GM18519 (cell line): Measurements from ENCODE around the gene TSFM.
"Not testable (repeated sequence)": the region's sequence is repeated elsewhere in the genome, so short reads cannot be mapped to it uniquely, and the experiment has no call there.

Experiments used
- ATAC-seq: cut with Tn5 transposase; IDR thresholded peaks from one replicate; pipeline ENCODE4 v1.9.1; 2021; ENCODE audit warnings: mild to moderate bottlenecking, moderate library complexity; ENCODE audit not compliant: unreplicated experiment, low FRiP score

Gene TSFM

GRCh38 chr12:57813111-57813970 lies 30.8 kb downstream of the TSFM start:
- no peak for ATAC-seq

- ATAC-seq = no peak
These were observed 31.6 kb downstream of the TSFM start for GRCh38 chr12:57813971-57814772.

- no peak for ATAC-seq
These were observed 32.8 kb downstream of the TSFM start for GRCh38 chr12:57815177-57816000.

- no peak for ATAC-seq
These were observed 33.6 kb downstream of the TSFM start for GRCh38 chr12:57816001-57816854.

- ATAC-seq = no peak
These were observed 34.2 kb downstream of the TSFM start for GRCh38 chr12:57816855-57817151.

GRCh38 chr12:57817261-57817989 lies 34.8 kb downstream of the TSFM start:
- no peak for ATAC-seq

- not testable (repeated sequence) for ATAC-seq
These were observed 35.4 kb downstream of the TSFM start for GRCh38 chr12:57817990-57818331.

- ATAC-seq = not testable (repeated sequence)
These were observed 37.5 kb downstream of the TSFM start for GRCh38 chr12:57820119-57820518.

GRCh38 chr12:57821015-57821414 lies 38.4 kb downstream of the TSFM start:
- not testable (repeated sequence) for ATAC-seq

- ATAC-seq = no peak
These were observed 39.1 kb downstream of the TSFM start for GRCh38 chr12:57821474-57822214.

- ATAC-seq = no peak
These were observed 40.0 kb downstream of the TSFM start for GRCh38 chr12:57822392-57823130.

GRCh38 chr12:57823131-57823907 lies 40.7 kb downstream of the TSFM start:
- ATAC-seq = no peak

- no peak for ATAC-seq
These were observed 41.5 kb downstream of the TSFM start for GRCh38 chr12:57823908-57824640.

- no peak for ATAC-seq
These were observed 42.9 kb downstream of the TSFM start for GRCh38 chr12:57825451-57825850.

GRCh38 chr12:57826400-57826799 lies 43.8 kb downstream of the TSFM start:
- ATAC-seq = no peak

- ATAC-seq = no peak
These were observed 44.4 kb downstream of the TSFM start for GRCh38 chr12:57826966-57827365.
